Esophagus muscularis mucosa (tissue), 3 donors: ENCODE data around the gene WDR77.

Experiments used
- CTCF ChIP-seq, 3 experiments: fragments of 200-600 bp in 2 of 3; fragments of 450-650 bp in 1 of 3; sonication (generic) in 2 of 3; IDR thresholded peaks; one replicate each; pipeline ENCODE4 v1.5.1; 2017 to 2019; ENCODE audit warnings: antibody characterized with exemption in 3 of 3, mild to moderate bottlenecking in 2 of 3, moderate library complexity in 1 of 3
- POLR2A ChIP-seq: fragments of 450-650 bp; IDR thresholded peaks from one replicate; pipeline ENCODE4 v1.6.1; 2017; ENCODE audit warnings: antibody characterized with exemption, moderate library complexity, mild to moderate bottlenecking, low read depth

DNA sequence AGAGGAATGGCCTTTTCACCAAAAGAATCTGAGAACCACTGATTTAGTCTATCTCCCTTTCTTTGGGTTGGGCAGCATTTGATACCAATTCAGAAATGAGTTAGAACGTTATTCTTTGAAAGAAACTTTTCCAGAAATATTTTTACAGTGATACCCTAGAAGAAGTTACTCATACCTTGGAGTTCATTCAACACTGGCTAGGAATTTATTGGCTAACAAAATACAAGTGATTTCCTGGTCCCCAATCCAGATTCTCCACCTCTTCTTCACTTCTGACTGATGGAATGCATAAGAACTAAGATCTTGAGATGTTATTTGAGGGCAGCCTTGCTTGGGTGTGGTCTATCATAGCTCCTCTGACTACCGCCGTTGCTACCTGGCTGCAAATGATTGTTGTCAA is 34.1 kb upstream of the WDR77 start:
- TF ChIP-seq CTCF (IDR thresholded peaks at IDR 0.05): no peak
- TF ChIP-seq POLR2A: no peak
